WI38 (cell line): ENCODE results near the gene POU1F1.
"Not testable (repeated sequence)": the region's sequence is repeated elsewhere in the genome, so short reads cannot be mapped to it uniquely, and the experiment has no call there.

Source experiments
- H3K4me3 ChIP-seq: 2 replicates; pipeline ENCODE4 v1.5.1; 2011; ENCODE audit warnings: low read depth, mild to moderate bottlenecking, control low read depth, low read length
- TF ChIP-seq, protein P1 (sequence below): IDR thresholded peaks from 2 replicates; pipeline ENCODE4 v1.5.1; 2012; ENCODE audit warnings: low read depth, mild to moderate bottlenecking, control low read depth, low read length

POU1F1 gene

DNA sequence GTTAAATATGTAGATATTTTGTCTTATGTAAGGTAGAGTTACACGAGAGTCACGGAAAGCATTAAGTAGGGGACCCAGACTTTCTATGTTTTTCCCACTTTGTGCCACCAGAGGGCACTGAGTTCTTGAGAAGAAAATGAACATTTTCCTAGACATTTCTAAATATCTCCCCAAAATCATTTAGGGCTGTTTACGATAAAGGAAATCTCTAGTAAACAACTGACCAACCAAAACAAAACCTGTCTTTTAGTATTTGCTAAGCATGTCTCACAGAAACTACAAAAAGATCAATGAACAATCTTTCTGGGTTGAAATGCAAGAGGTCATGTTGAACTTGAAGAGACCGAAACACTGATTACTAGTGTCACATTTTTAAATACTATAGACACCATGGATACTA is 16.1 kb downstream of the POU1F1 start:
- TF ChIP-seq, protein P1, sequence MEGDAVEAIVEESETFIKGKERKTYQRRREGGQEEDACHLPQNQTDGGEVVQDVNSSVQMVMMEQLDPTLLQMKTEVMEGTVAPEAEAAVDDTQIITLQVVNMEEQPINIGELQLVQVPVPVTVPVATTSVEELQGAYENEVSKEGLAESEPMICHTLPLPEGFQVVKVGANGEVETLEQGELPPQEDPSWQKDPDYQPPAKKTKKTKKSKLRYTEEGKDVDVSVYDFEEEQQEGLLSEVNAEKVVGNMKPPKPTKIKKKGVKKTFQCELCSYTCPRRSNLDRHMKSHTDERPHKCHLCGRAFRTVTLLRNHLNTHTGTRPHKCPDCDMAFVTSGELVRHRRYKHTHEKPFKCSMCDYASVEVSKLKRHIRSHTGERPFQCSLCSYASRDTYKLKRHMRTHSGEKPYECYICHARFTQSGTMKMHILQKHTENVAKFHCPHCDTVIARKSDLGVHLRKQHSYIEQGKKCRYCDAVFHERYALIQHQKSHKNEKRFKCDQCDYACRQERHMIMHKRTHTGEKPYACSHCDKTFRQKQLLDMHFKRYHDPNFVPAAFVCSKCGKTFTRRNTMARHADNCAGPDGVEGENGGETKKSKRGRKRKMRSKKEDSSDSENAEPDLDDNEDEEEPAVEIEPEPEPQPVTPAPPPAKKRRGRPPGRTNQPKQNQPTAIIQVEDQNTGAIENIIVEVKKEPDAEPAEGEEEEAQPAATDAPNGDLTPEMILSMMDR, result peak; percentile 54
- H3K4me3 ChIP-seq, result no peak overlapping the region

DNA sequence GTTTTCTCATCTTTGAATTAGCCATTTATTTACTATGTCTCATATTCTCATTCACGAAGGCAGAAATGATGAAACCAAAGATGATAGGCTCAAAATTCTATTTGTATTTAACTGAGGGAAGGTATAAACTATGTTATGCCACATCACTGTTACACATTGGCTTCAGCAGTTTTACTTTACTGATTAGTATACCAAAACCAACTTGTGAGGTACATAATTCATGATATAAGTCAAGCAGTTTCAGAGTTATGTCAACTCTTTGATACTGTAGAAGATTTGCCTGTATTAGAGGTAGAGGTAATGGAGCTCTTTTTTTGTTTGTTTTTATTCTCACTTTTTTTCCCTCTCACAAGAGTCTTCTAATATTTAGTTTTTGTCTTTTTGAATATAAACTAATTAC is 26.4 kb downstream of the POU1F1 start:
- no peak overlapping the region for H3K4me3 ChIP-seq
- TF ChIP-seq, protein P1, result no peak

DNA sequence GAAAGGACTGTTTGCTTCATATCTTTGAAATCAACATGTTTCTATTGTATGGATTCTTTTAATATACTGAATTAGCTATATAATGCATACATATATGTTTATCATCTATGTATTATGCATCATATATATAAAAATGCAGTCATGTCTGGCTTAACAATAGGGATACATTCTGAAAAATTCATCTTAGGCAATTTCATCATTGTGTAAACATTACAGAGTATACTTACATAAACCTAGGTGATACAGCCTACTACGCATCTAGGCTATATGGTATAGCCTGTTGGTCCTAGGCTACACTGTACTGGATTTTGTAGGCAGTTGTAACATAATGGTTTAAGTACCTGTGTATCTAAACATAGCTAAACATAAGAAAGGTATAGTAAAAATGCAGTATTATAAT is 27.6 kb downstream of the POU1F1 start:
- TF ChIP-seq, protein P1, result no peak
- H3K4me3 ChIP-seq, result no peak overlapping the region

DNA sequence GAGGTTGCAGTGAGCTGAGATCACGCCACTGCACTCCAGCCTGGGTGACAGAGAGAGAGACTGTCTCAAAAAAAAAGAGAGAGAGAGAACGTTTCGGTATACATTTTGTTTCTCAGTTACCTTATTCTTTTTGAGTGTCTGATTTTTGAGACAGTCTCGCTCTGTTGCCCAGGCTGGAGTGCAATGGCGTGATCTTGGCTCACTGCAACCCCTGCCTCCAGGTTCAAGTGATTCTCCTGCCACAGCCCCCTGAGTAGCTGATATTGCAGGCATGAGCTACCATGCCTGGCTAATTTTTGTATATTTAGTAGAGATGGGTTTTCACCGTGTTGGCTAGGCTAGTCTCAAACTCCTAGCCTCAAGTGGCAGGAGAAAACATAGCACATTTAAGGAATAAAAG is 28.2 kb downstream of the POU1F1 start:
- not testable (repeated sequence) for H3K4me3 ChIP-seq

DNA sequence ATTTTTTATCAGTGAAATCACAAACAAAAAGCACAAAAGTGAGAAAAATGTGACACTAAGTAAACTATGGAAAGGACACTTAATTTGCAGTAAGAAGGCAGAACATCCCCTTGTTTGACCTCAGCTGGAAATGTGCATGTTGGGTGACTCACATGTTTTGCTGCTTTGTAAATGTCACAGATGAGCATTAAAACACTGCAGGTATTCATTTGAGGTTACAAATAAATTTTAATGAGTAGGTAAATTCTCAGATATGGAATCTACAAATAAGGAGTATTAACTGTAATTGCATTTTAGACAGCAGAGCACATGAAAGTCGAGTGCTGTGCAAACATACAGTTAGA is 29.0 kb downstream of the POU1F1 start:
- TF ChIP-seq, protein P1, result no peak
- H3K4me3 ChIP-seq, result no peak overlapping the region

DNA sequence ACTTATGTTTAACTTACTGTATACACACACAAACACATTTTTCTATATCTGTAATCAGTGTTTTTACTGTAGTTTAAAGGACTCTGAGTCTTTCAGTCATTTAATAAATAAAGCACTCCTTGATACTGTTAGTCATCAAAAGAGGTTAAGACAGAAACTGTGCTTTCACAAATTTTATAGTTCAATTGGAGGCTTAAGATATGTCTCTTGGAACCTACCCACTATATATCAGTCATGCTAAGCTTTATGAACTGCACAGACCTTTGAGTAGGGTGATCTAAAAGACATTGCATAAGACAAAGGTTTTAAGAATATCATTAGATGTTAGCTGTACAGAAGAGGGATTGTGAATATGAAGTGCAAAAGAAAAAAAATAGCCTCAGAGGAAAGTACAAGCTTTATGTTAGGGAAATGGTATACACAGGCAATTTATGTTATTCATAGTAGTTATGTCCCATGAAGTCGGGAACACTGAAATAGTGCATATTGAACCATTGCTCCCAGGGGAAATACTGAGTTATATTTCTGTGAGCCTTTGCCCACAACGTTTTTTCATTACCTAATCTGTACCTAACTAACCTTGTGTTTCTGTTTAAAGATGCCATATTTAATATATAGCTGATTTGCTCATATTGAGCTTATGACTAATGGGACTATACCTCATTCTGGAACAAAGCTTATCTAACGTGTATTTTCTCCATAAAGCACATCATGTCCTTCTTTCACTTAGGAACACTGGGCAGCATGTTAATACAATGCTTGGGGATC is 29.5 kb downstream of the POU1F1 start:
- TF ChIP-seq, protein P1, result no peak
- no peak overlapping the region for H3K4me3 ChIP-seq

DNA sequence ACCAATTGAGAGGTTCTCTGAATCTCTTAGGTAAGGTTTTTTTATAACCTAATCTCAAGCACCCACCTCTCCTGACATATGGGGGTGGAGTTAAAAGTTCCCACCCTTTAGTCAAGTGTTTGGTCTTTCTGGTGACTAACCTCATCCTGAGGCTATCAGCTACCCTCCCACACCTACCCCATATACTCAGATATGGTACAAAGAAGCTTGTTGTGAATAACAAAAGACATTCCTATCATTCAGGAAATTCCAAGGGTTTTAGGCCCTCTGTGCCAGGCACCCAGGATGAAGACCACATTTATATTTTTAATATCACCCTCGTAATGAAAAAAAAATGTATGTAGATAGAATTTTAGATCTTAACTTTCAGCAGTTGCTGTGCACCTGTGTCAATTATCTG is 40.3 kb downstream of the POU1F1 start:
- TF ChIP-seq, protein P1, result no peak
- no peak overlapping the region for H3K4me3 ChIP-seq

DNA sequence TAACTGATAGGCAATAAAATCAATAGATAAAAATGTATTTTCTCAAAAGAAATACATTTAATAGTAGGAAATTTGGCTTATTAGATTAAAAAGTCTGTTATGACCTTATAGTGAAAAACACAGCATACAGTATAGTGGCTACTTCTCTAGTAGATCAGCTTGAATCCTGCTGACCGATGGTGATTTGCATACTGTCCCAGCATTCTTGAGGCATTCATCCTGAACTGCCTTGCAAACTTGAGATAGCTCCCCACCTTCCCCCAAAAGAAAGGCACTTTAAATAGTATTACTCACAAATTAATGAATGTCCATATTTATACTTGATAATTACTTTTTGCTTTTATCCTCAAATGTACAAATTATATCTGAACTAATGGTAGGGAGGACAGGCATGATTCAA is 42.6 kb downstream of the POU1F1 start:
- TF ChIP-seq, protein P1, result no peak

More for the DNA sequence above, 42.6 kb downstream of the POU1F1 start:
- H3K4me3 ChIP-seq, result no peak overlapping the region
